ENCODE measurements around the gene VPS26A.

DNA sequence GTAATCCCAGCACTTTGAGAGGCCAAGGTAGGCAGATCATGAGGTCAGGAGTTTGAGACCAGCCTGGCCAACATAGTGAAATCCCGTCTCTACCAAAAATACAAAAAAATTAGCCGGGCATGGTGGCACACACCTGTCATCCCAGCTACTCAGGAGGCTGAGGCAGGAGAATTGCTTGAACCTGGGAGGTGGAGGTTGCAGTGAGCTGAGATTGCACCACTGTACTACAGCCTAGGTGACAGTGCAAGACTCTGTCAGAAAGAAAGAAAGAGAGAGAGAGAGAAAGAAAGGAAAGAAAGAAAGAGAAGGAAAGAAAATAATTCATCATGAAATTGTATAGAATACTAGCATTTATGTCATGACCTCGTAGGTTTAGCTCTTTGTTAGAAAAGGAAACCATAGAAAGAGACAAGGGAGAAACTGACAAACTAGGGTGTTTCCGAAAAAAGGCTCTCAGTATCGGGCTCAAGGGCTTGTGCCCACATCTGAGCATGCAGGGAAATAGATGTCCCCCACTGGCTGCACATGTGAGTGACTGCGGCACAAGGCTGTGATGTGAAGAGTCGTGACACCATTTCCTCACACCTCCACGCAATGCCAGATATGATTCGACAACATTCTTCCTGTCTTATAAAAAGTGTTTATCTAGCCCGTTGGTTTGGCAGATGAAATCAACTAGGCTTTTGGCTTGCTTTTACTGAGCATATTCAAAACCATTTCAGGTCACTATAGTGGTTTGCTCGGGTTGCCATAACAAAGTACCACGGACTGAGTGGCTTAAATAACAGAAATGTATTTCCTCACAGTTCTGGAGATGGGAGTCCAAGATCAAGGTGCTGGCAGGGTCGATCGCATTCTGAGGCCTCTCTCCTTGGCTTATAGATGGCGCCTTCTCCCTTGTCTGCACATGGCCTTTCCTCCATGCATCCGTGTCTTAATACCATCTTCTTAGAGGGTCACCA lies 34.1 kb upstream of the VPS26A start:
- peak in 3 of 4 donors; percentile 35 to 71 (median 58) for TF ChIP-seq POLR2A (IDR thresholded peaks at IDR 0.05)
- TF ChIP-seq, protein P1, sequence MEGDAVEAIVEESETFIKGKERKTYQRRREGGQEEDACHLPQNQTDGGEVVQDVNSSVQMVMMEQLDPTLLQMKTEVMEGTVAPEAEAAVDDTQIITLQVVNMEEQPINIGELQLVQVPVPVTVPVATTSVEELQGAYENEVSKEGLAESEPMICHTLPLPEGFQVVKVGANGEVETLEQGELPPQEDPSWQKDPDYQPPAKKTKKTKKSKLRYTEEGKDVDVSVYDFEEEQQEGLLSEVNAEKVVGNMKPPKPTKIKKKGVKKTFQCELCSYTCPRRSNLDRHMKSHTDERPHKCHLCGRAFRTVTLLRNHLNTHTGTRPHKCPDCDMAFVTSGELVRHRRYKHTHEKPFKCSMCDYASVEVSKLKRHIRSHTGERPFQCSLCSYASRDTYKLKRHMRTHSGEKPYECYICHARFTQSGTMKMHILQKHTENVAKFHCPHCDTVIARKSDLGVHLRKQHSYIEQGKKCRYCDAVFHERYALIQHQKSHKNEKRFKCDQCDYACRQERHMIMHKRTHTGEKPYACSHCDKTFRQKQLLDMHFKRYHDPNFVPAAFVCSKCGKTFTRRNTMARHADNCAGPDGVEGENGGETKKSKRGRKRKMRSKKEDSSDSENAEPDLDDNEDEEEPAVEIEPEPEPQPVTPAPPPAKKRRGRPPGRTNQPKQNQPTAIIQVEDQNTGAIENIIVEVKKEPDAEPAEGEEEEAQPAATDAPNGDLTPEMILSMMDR (IDR thresholded peaks at IDR 0.05), result no peak

Data from upper lobe of left lung (tissue), 4 donors.